GM13976 (cell line): ENCODE data around the gene MICAL3.

Source experiments
- DNase-seq: peaks from one replicate; pipeline ENCODE4 v3.0.0; 2012; ENCODE audit warnings: low spot score
- in situ Hi-C: fragments of 300-500 bp; cut with MboI; formaldehyde crosslinking; loops from one replicate; pipeline ENCODE4 v1.12.0; 2022; ENCODE audit warnings: low sequenced_read_pairs, mixed read lengths, inconsistent platforms; ENCODE audit not compliant: unreplicated experiment
- TF ChIP-seq, protein P1 (sequence below): IDR thresholded peaks from 2 replicates; pipeline ENCODE4 v1.5.1; 2012; ENCODE audit warnings: borderline replicate concordance, mild to moderate bottlenecking; ENCODE audit not compliant: insufficient read depth; ENCODE audit errors: extremely low read depth, missing control alignments, control extremely low read depth

MICAL3 gene

DNA sequence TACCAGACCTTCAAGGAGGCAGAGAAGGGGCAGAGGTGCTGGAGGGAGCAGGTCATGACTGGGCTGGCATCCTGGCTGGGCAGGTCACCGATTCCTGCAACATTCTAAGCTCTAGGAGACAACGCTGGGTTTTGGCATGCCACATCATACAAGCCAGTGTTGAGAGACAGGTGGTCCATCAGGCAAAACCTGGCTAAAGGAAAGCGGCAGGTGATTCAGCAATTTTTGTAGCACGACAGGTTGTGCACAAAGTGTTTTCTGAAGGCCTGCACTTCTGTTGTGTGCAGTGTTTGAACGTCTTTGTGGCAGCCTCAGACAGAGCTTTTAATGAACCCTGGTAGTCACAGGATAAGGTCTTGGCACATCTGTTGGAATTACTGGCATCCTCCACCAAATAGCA is 180.2 kb downstream of the MICAL3 start:
- in situ Hi-C loops: no loop called here
- DNase-seq: no peak
- TF ChIP-seq, protein P1, sequence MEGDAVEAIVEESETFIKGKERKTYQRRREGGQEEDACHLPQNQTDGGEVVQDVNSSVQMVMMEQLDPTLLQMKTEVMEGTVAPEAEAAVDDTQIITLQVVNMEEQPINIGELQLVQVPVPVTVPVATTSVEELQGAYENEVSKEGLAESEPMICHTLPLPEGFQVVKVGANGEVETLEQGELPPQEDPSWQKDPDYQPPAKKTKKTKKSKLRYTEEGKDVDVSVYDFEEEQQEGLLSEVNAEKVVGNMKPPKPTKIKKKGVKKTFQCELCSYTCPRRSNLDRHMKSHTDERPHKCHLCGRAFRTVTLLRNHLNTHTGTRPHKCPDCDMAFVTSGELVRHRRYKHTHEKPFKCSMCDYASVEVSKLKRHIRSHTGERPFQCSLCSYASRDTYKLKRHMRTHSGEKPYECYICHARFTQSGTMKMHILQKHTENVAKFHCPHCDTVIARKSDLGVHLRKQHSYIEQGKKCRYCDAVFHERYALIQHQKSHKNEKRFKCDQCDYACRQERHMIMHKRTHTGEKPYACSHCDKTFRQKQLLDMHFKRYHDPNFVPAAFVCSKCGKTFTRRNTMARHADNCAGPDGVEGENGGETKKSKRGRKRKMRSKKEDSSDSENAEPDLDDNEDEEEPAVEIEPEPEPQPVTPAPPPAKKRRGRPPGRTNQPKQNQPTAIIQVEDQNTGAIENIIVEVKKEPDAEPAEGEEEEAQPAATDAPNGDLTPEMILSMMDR: no peak

DNA sequence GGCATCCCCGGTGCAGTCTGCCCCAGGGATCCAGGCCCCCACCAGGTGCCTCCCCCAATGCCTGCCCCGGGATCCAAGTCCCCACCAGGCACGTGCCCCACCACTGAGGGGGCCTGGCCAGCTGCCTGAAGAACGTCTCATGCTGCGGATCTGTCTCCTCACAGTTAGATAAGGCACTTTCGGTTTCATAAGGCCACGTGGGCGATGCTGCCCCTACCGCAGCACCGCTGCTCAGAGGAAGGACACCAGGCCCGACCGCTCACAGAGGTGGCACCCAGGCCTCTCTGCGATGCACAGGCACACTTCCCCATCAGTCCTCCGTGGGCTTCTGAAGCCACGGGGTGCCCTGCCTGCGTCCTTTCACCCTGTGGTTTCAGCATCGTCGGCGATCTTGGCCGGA is 182.0 kb downstream of the MICAL3 start:
- in situ Hi-C loops: no loop called here
- TF ChIP-seq, protein P1: no peak
- DNase-seq: no peak

DNA sequence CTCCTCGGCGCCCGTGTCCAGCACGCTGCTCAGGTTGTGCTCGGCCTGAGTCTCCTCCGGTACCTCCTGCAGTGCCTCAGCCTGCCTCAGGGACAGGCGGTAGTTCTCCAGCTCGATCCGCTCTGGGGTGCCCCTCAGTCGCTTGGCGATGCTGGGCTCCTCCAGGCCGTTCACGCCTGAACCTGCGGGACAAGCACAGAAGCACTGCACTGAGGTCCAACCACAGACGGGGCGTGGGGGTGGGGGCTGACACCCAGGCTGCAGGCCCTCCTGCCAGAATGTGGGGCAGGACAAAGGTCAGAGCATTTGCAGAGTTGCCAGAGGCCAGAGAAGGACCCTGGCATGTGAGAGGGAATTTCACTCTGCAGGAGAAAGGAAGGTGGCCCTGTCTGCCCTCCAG is 182.5 kb downstream of the MICAL3 start:
- TF ChIP-seq, protein P1: no peak
- in situ Hi-C loops: no loop called here

DNA sequence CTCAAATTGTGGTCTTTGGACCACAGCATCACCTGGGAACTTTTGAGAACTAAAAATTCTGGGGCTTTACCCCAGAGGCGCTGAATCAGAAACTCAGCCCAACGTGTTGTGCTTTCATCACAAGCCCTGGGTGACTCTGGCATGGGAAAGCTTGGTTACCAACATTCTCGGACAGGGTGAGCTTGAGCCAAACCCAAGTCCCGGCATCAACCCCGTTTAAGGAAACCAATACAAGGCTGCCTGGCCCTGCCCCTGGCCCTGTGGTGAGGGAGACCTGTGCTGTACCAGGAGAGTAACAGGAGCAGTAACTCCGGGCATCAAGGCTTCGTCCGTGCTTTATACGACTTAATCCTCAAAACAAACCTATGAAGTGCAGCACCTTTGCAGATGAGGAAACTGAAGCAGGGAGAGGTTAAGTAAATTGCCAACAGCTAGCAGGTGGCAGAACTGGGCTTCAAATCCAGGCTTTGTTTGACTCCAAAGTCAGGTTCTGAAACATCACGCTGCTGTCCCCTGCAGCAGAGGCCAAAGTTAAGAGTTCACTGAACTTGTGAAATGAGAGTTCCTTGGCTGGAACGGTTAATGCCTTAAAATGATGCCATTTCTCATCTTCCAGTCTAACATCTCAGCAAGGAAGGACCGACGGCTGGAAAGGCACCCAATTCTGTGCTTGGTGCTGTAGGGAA is 186.0 kb downstream of the MICAL3 start:
- in situ Hi-C loops: no loop called here
- TF ChIP-seq, protein P1: no peak
- no peak for DNase-seq

More for the DNA sequence above, 182.5 kb downstream of the MICAL3 start:
- no peak for DNase-seq

DNA sequence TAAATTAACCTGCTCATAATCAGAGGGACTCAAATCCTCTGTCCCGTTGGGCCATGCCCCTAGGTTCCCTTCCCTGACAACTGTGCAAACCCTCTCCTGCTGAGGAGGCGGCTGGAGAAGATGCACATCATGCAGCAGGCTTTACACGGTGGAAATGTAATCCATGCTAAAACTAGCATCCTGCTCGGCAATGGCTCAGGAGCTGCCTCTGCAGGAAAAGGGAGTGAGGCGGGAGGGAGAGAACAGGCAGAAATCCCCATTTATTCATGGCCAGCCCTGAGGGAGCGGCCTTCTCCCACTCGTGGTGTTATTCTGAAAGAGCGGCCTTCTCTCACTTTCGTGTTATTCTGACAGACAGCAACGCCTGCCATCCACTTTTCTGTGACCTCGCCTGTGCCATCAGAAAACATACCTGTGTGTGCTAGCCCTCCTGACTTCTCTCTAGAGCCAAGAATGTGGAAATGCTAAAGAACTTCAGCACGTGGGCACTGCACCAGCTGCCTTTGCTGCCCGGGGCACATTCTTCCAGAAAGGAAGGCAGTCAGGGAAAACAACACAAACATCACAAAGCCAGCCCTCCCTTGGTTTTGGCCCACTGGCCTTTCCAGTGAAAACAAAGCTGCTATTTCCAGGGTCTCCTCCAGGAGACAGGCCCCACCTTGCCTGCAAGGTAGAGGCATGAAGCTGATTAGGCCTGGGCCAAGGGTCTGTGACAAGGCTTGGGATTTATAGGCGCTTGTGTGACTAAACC is 187.2 kb downstream of the MICAL3 start:
- no peak for DNase-seq
- TF ChIP-seq, protein P1: no peak
- in situ Hi-C loops: no loop called here

DNA sequence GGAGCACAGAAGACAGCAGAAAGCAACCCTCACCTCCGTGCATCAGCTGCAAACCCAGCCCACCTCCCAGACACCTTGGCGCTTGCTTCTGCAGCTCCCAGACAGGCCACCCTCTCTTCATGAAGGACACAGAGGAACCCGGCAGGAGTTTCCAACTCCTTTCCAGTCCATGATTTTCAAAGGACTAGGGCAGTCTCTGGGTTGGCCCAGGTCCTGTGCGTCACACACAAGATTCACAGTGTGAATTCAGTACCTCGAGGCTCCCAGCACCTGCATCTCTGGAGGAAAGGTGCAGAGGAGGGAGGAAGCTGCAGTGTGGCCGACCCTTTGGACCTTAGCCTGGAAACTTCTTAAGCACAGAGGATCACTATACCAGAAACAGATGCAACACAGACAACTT is 189.1 kb downstream of the MICAL3 start:
- DNase-seq: no peak
- TF ChIP-seq, protein P1: no peak
- in situ Hi-C loops: no loop called here
